K562 (cell line): ENCODE measurements around the gene SPTBN4.

Experiments
- BRCA1 ChIP-seq, 2 experiments: fragments of 450-650 bp in 1 of 2; sonication (generic) in 1 of 2; formaldehyde crosslinking in 1 of 2; IDR thresholded peaks; 2 replicates each; pipeline versions ENCODE4 v1.5.0 to v1.6.1; 2017 to 2020; ENCODE audit warnings: mild to moderate bottlenecking in 1 of 2, missing genetic modification reagents in 1 of 2
- CTCF ChIP-seq, 3 experiments: IDR thresholded peaks in 2 of 3; conservative IDR thresholded peaks in 1 of 3; 2 replicates each; pipeline ENCODE4 v1.5.1; 2011 to 2012; ENCODE audit warnings: low read length in 3 of 3, mild to moderate bottlenecking in 3 of 3, control low read depth in 2 of 3, improper control_type of control experiment in 1 of 3, inconsistent platforms in 1 of 3, low read depth in 1 of 3, mixed read lengths in 1 of 3, moderate library complexity in 1 of 3; ENCODE audit not compliant: insufficient read depth in 2 of 3
- MAFK ChIP-seq: IDR thresholded peaks from 2 replicates; pipeline ENCODE4 v1.6.1; 2011; ENCODE audit warnings: low read length, improper control_type of control experiment
- POLR2A ChIP-seq: fragments of 450-650 bp; conservative IDR thresholded peaks from 2 replicates; pipeline ENCODE4 v1.6.1; 2016
- SIN3A ChIP-seq, 2 experiments: fragments of 150-350 bp in 1 of 2; IDR thresholded peaks; 2 replicates each; pipeline ENCODE4 v1.6.1; 2011 to 2016; ENCODE audit warnings: borderline replicate concordance in 2 of 2, low read depth in 2 of 2, low read length in 2 of 2, mild to moderate bottlenecking in 2 of 2, moderate library complexity in 2 of 2; ENCODE audit not compliant: control insufficient read depth in 1 of 2
- SMC3 ChIP-seq: conservative IDR thresholded peaks from 2 replicates; pipeline ENCODE4 v1.6.1; 2011; ENCODE audit warnings: low read depth, low read length, improper control_type of control experiment; ENCODE audit not compliant: insufficient read depth
- TRIM24 ChIP-seq, 2 experiments: fragments of 450-650 bp; IDR thresholded peaks; 2 replicates each; pipeline ENCODE4 v1.6.1; 2016
- WHSC1 ChIP-seq: IDR thresholded peaks from one replicate; pipeline ENCODE4 v1.6.1; 2012; ENCODE audit warnings: low read length, control low read depth, inconsistent platforms
- ZBTB1 ChIP-seq: sonication (generic); formaldehyde crosslinking; IDR thresholded peaks from 2 replicates; pipeline ENCODE4 v1.8.1; 2023; ENCODE audit warnings: missing genetic modification reagents, low read depth, mild to moderate bottlenecking, borderline replicate concordance
- ZNF3 ChIP-seq: fragments of 250-450 bp; sonication (Bioruptor Pico); IDR thresholded peaks from 2 replicates; pipeline ENCODE4 v1.5.0; 2021; ENCODE audit warnings: mild to moderate bottlenecking, moderate library complexity

- TF ChIP-seq ZNF3 (CRISPR knock-in tag) (no peak), SMC3 (no peak), TRIM24 (IDR thresholded peaks at IDR 0.05) (no peak), CTCF (IDR thresholded peaks at IDR 0.05 in 2 of 3, conservative IDR thresholded peaks at IDR 0.05 in 1 of 3; ENCODE audit: insufficient read depth in 2 of 3, low read depth in 1 of 3, low read length in 3 of 3) (no peak), POLR2A (no peak), WHSC1 (no peak), ZBTB1 (no peak), BRCA1 (IDR thresholded peaks at IDR 0.05) (no peak), BRCA1 (CRISPR knock-in tag; IDR thresholded peaks at IDR 0.05) (no peak), MAFK (no peak), SIN3A (IDR thresholded peaks at IDR 0.05; ENCODE audit: borderline replicate concordance in 2 of 2, control insufficient read depth in 1 of 2, low read depth in 2 of 2, low read length in 2 of 2) (no peak)
Measured at GRCh38 chr19:40552848-40553247, 86.0 kb downstream of the SPTBN4 start.
